Right lobe of liver (tissue), 4 donors: ENCODE measurements around the gene LSM3.

Source experiments
- CTCF ChIP-seq, 4 donors: fragments of 200-600 bp in 3 of 4; fragments of 450-650 bp in 1 of 4; IDR thresholded peaks; one replicate each; pipeline versions ENCODE4 v1.5.1 to v1.8.0; 2016 to 2022; ENCODE audit warnings: antibody characterized with exemption in 4 of 4, mild to moderate bottlenecking in 2 of 4
- POLR2A ChIP-seq: fragments of 450-650 bp; IDR thresholded peaks from one replicate; pipeline ENCODE4 v1.6.1; 2017; ENCODE audit warnings: antibody characterized with exemption, mild to moderate bottlenecking
- donor health status: DM: no; HTN: no; CAD: no.
- donor health status: DM: no; HTN: no; CAD: no.
- donor health status: DM: no; HTN: yes; CAD: no.

GRCh38 chr3:14234251-14235002, 55.8 kb downstream of the LSM3 start:
- TF ChIP-seq CTCF (IDR thresholded peaks at IDR 0.05) (no peak), POLR2A (no peak)
